ENCODE measurements around the gene SLC32A1.

The SLC32A1 gene

DNA sequence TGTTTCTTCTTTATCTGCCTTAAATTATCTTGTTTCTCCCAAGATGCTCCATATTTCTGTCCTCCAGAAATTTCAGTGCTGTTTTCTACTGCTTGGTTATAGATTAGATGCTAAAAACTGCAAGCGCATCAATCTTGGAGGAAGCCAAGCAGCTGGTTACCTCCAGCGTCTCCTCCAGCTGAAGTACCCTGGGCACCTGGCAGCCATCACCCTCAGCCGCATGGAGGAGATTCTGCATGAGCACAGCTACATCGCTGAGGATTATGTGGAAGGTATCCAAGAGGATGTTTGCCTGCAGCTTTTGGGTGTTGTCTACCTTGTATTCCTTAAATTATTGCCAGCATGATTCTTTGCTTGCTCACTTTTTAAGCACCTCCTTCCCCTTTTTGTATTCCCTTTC lies 27.7 kb downstream of the SLC32A1 start:
- DNase-seq (ENCODE audit: low spot score): no peak

- DNase-seq (ENCODE audit: low spot score): no peak
Observed at GRCh38 chr20:38754924-38755323, 30.6 kb downstream of the SLC32A1 start.

DNA sequence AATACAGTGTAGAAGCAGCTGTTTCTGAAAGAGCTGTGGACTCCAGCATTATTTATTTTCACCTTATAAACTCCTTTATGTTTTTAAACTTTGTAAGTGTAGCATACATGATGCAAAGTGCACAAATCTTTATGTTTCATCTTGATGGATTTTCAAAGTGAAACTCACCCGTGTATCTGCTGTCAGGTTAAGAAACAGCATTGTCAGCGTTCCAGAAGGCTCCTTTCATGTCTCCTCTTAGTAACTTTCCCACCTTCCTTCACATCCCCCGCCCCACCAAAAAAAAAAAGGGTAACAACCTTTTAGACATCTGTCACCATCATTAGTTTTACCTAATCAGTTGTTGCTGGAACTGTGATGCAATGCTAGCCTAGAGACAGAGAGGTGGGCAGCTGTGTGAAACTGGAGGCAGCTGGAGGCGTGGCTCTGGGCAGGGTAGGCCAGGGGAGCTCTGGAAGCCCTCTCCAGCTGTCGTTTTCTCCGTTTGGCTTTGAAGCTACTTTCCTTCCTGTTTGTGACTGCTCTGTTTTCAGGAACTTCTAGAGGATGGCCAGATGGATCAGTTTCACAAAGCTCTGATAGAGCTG lies 31.1 kb downstream of the SLC32A1 start:
- no peak for DNase-seq (ENCODE audit: low spot score)

GRCh38 chr20:38757145-38757775 lies 33.0 kb downstream of the SLC32A1 start:
- DNase-seq (ENCODE audit: low spot score): peak; percentile 72

GRCh38 chr20:38759106-38759505 lies 34.8 kb downstream of the SLC32A1 start:
- no peak for DNase-seq (ENCODE audit: low spot score)

DNA sequence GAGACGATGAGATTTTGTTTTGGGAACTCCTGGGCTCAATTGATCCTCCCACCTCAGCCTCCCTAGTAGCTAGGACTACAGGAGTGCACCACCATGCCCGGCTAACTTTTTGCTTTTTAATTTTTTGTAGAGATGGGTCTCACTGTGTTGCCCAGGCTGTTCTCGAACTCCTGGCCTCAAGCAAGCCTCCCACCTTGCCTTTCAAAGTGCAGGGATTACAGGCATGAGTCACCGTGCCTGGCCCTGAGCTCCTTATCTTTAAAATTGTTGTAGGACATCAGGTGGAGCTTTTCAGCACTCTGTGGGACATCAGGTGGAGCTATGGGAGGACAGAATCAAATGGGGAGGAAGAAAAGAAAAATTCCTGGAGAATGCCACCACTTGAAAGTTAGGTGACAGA lies 36.7 kb downstream of the SLC32A1 start:
- no peak for DNase-seq (ENCODE audit: low spot score)

GRCh38 chr20:38762174-38762573 lies 37.9 kb downstream of the SLC32A1 start:
- DNase-seq (ENCODE audit: low spot score): no peak

DNA sequence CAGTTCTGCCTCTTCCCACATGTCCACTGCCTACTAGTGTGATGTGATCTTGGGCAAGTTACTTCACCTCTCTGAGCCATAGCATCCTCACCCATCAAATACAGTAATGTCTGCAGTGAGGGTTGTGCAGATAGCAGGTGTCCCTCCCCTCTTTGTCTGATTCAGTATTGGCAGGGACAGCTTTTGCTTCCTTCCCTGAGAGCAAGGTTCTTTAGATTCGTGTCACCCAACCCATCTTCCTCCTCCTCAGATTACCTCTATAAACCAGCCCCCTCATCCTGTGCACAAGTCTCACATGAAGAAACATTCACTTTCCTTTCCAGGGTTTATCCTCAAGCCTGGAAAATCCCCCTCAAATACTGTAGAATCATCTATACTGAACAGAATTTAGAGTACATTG lies 39.3 kb downstream of the SLC32A1 start:
- no peak for DNase-seq (ENCODE audit: low spot score)

GRCh38 chr20:38764567-38765318 lies 40.5 kb downstream of the SLC32A1 start:
- DNase-seq (ENCODE audit: low spot score): peak; percentile 67

GRCh38 chr20:38766071-38766470 lies 41.8 kb downstream of the SLC32A1 start:
- DNase-seq (ENCODE audit: low spot score): no peak

DNA sequence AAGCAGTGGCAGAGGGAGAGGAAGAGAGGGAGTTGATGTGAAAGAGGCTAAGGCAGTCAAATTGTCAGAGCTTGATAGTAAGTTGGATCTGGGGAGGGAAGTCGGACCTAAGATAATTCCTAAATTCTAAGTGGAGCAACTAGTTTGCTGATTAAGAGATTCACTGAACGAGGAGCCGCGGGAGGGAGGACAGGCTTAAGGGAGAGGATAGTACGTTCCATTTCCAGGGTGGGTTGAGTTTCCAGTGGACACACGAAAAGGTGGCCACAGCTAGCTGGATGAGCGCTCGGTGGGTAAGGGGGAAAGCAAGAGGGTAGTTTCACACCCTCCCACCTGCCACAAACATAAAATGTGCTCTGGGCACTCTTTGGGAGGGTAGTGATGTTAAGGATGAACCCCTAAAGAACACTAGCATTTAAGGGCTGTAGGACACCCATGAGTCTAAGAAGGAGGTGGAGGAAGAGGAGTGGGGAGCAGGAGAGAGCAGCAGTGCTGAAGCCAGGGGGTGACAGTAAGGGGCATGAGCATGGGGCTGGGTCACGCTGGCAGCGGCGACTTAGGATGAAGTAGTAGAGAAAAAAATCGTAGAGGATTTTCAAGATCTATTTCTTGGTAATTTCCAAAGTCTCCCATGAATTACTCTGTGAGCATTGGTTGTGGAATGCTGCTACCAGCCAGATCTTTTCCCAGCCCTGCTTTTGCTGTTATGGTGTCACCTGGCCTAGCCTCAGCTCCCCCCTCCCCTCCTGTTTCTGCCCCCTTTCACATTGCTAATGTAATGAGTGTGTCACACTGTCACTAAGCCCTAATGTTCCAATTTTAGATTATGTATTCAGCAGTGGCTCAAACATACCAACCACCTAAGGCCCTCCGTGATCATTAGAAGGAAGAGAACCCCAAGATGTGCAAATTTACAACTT lies 45.4 kb downstream of the SLC32A1 start:
- DNase-seq (ENCODE audit: low spot score): no peak

- no peak for DNase-seq (ENCODE audit: low spot score)
Observed at GRCh38 chr20:38770546-38770945, 46.3 kb downstream of the SLC32A1 start.

DNA sequence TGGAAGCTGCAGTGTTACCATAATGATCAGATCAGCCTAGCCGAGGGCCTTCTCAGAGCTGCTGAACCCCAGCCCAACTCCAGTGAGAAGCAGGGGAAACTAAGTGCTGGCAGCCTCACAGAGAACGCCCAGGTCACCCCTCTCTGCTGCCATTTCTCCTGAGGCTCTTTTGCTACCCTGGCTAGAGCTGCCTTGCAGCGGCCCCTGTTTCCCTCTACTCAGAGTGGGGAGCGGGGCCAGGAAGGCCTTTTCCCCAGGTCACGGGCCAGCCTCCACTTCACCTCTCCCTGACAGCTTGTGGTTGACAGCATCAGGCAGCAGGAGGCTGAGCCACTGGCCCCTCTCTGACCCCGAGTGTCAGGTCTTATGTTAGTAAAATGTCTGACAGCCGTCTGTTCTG lies 46.7 kb downstream of the SLC32A1 start:
- no peak for DNase-seq (ENCODE audit: low spot score)

DNA sequence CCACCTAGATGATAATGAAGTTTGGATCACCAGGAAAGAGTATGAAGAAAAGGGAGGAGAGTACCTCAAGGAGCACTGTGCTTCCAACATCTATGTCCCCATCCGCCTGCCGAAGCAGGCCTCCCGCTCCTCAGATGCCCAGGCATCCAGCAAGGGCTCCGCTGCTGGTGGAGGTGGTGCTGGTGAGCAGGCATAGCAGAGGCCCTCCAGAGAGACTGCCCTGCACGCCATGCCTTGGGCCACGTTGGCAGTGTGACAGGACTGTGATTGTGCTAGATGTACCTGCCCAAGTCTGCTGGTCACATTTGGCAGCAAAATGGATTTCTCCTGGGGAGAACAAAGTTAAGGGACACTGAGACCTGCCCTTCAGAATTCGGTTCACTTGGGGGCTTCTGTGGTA lies 47.3 kb downstream of the SLC32A1 start:
- no peak for DNase-seq (ENCODE audit: low spot score)

DNA sequence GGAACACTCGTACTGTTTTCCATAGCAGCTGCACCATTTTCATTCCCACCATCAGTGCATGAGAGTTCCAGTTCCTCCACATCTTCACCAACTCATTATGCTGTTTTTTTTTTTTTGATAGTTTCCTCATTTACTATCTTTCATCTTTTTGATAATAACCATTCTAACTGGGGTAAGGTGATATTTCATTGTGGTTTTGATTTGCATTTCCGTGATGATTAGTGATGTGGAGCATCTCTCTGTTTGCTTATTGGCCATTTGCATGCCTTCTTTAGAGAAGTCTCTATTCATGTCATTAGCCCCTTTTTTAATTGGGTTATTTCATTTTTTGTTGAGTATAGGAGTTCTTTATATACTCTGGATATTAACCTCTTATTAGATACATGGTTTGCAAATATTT lies 49.9 kb downstream of the SLC32A1 start:
- DNase-seq (ENCODE audit: low spot score): no peak

- DNase-seq (ENCODE audit: low spot score): no peak
Observed at GRCh38 chr20:38776363-38776762, 52.1 kb downstream of the SLC32A1 start.

All from hematopoietic multipotent progenitor cell treated with erythropoietin and hydrocortisone succinate and interleukin-3 and kit ligand, for 15 days (in vitro differentiated cells).